Peyer's patch (tissue), 4 donors: ENCODE results near the gene SLC7A5. TPM values are rescaled to one million over a fixed set of nuclear protein-coding genes. Genes with fewer than 3 reads are reported as not detected.
"Not testable (repeated sequence)": the region's sequence is repeated elsewhere in the genome, so short reads cannot be mapped to it uniquely, and the experiment has no call there.

ENCODE experiments used
- DNase-seq, 3 donors: peaks; one replicate each; pipeline ENCODE4 v3.0.0-alpha.2; 2017 to 2019
- H3K27ac ChIP-seq, 4 donors: fragments of 200-600 bp; sonication (generic); one replicate each; pipeline ENCODE4 v1.5.1; 2016 to 2019
- H3K27me3 ChIP-seq, 2 donors: fragments of 200-600 bp; sonication (generic); one replicate each; pipeline ENCODE4 v1.5.1; 2019
- H3K36me3 ChIP-seq, 3 donors: fragments of 200-600 bp; sonication (generic); one replicate each; pipeline ENCODE4 v1.5.1; 2016 to 2019
- H3K4me1 ChIP-seq, 4 donors: fragments of 200-600 bp; sonication (generic); one replicate each; pipeline ENCODE4 v1.5.1; 2016 to 2019
- H3K4me3 ChIP-seq, 4 donors: fragments of 200-600 bp; sonication (generic); 1 replicate in 3 of 4; 2 replicates in 1 of 4; pipeline ENCODE4 v1.5.1; 2016 to 2019; ENCODE audit warnings: mild to moderate bottlenecking in 1 of 4
- H3K9me3 ChIP-seq, 4 donors: fragments of 200-600 bp; sonication (generic); one replicate each; pipeline ENCODE4 v1.5.1; 2016 to 2019; ENCODE audit warnings: mild to moderate bottlenecking in 1 of 4
- CTCF ChIP-seq, 6 experiments: fragments of 450-650 bp in 4 of 6; fragments of 200-600 bp in 2 of 6; sonication (generic) in 1 of 6; IDR thresholded peaks; one replicate each; pipeline ENCODE4 v1.5.1; 2017 to 2019; ENCODE audit warnings: antibody characterized with exemption in 6 of 6, mild to moderate bottlenecking in 3 of 6, moderate library complexity in 1 of 6
- POLR2A ChIP-seq, 2 donors: fragments of 450-650 bp; IDR thresholded peaks; one replicate each; pipeline ENCODE4 v1.5.1; 2017; ENCODE audit warnings: antibody characterized with exemption in 2 of 2, mild to moderate bottlenecking in 2 of 2, moderate library complexity in 2 of 2
- total RNA-seq, 4 donors: library from RNA; depleted of rRNA; stranded (reverse); fragments of >200 nt; gene quantifications; one replicate each; pipeline ENCODE4 v1.1.0, GENCODE V29; 2016

SLC7A5 gene
- total RNA-seq, 4 donors from 2014 or later: 3.2 to 4.7 (median 3.9) TPM

- H3K27ac ChIP-seq: peak overlapping the region in 1 of 4 donors; percentile 6
- H3K36me3 ChIP-seq: no peaks in the 10 kb centered on the region
- no peaks in the 10 kb centered on the region for H3K9me3 ChIP-seq
- no peak for DNase-seq
- TF ChIP-seq CTCF (IDR thresholded peaks at IDR 0.05) (no peak), POLR2A (IDR thresholded peaks at IDR 0.05) (no peak)
- H3K27me3 ChIP-seq: no peaks in the 10 kb centered on the region
- H3K4me3 ChIP-seq: no peak overlapping the region
- peaks cover 0 to 6% (median 0%) of the 10 kb centered on the region in 4 donors for H3K4me1 ChIP-seq
Observed at GRCh38 chr16:87791295-87792204, 77.8 kb downstream of the SLC7A5 start.

- DNase-seq: no peak
- H3K27ac ChIP-seq: peak overlapping the region in 1 of 4 donors; percentile 14
Observed at GRCh38 chr16:87790292-87791100, 78.8 kb downstream of the SLC7A5 start.

DNA sequence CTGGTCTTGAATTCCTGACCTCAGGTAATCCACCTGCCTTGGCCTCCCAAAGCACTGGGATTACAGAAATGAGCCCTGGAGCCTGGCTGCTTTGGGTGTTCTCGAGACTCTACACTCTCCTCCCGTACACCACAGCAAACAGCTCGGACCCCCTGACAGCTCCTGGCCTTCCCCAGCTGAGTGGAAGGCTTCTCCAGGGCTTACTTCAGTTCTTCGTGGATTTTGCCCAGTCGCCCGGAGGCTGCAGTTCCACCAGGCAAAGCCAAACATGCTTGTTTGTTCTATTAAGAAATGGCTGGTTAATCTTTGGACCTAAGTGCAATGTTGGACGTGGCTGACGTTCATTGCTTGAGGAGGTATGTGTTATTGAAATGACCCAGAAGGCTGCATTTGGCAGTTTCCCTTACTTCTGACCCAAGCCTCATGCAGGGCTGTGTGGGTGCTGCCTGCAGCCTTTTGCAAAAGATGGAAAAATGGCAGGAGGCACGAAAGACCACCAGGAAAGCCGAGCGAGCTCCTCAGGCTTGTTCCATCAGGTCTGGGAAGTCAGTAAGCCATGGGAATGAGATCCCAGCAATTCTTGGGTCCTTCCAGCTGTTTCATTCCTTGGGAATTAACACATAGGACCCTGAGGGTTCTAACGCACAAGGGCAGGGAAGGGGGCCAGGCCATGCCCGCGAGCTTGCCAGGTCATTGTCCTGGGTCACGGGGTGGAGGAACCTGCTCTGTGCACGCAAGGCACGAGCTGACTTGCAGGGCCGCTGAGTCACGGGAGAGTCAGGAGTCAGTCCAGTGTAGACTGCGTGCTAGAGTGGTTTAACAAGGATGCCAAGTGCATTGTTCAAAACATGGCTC, 79.6 kb downstream of the SLC7A5 start:
- no peaks in the 10 kb centered on the region for H3K36me3 ChIP-seq
- peak in 1 of 6 experiments; percentile 11 for TF ChIP-seq CTCF (IDR thresholded peaks at IDR 0.05)
- no peak for TF ChIP-seq POLR2A (IDR thresholded peaks at IDR 0.05)
- DNase-seq: no peak
- H3K4me1 ChIP-seq: peaks cover 0 to 6% (median 0%) of the 10 kb centered on the region in 4 donors
- no peaks in the 10 kb centered on the region for H3K9me3 ChIP-seq
- peak overlapping the region in 1 of 4 donors; percentile 14 for H3K27ac ChIP-seq
- H3K27me3 ChIP-seq: no peaks in the 10 kb centered on the region
- H3K4me3 ChIP-seq: no peak overlapping the region

More at GRCh38 chr16:87790292-87791100, 78.8 kb downstream of the SLC7A5 start:
- H3K36me3 ChIP-seq: no peaks in the 10 kb centered on the region
- no peaks in the 10 kb centered on the region for H3K9me3 ChIP-seq
- no peaks in the 10 kb centered on the region for H3K27me3 ChIP-seq
- peaks cover 0 to 6% (median 0%) of the 10 kb centered on the region in 4 donors for H3K4me1 ChIP-seq
- TF ChIP-seq CTCF (IDR thresholded peaks at IDR 0.05) (no peak), POLR2A (IDR thresholded peaks at IDR 0.05) (no peak)
- H3K4me3 ChIP-seq: no peak overlapping the region

- DNase-seq, H3K9me3 ChIP-seq, H3K27me3 ChIP-seq, H3K36me3 ChIP-seq, H3K4me3 ChIP-seq, H3K4me1 ChIP-seq: not testable (repeated sequence)
- peak overlapping the region in 1 of 4 donors; percentile 14 for H3K27ac ChIP-seq
Observed at GRCh38 chr16:87788730-87789436, 80.4 kb downstream of the SLC7A5 start.

GRCh38 chr16:87787451-87788091, 81.7 kb downstream of the SLC7A5 start:
- H3K4me3 ChIP-seq, H3K27me3 ChIP-seq, H3K36me3 ChIP-seq, H3K9me3 ChIP-seq, DNase-seq, H3K4me1 ChIP-seq, H3K27ac ChIP-seq: not testable (repeated sequence)
